ENCODE results near the gene NT5DC3. TPM values are rescaled to one million over a fixed set of nuclear protein-coding genes. Genes with fewer than 3 reads are reported as not detected.

Gene NT5DC3
- total and polyA plus RNA-seq, 4 donors = 1.3 to 9.0 (median 4.4) TPM

- TF ChIP-seq GABPA (IDR thresholded peaks at IDR 0.05 in 1 of 2, conservative IDR thresholded peaks at IDR 0.05 in 1 of 2) (no peak), YY1 (IDR thresholded peaks at IDR 0.05) (no peak), NR2F2 (IDR thresholded peaks at IDR 0.05) (no peak)
Measured at GRCh38 chr12:103848917-103849491, 8.0 kb upstream of the NT5DC3 start (continued).

- Histone ChIP-seq H3K4me3 (ENCODE audit: low read depth in 1 of 3, low read length in 3 of 3) (no peak overlapping the region), H3K27me3 (ENCODE audit: control insufficient read depth in 4 of 4, insufficient read depth in 4 of 4, low read length in 3 of 4) (no peaks in the 10 kb centered on the region), H3K4me1 (ENCODE audit: control insufficient read depth in 4 of 4, insufficient read depth in 4 of 4, low read length in 3 of 4) (peaks cover 1 to 24% (median 20%) of the 10 kb centered on the region in 4 donors), H3K27ac (ENCODE audit: low read depth in 1 of 2, low read length in 2 of 2) (peak overlapping the region in 1 of 2 donors; percentile 39), H3K9ac (ENCODE audit: low read depth in 1 of 2, low read length in 2 of 2) (no peak overlapping the region), H3K9me3 (ENCODE audit: control insufficient read depth in 4 of 4, low read length in 3 of 4) (no peaks in the 10 kb centered on the region), H3K36me3 (ENCODE audit: control insufficient read depth in 4 of 4, insufficient read depth in 3 of 4, low read depth in 1 of 4, low read length in 3 of 4) (no peaks in the 10 kb centered on the region)
- no peak for DNase-seq (ENCODE audit: low spot score)
- WGBS = 34% methylated on average over 3 of the region's 3 CpGs
- TF ChIP-seq FOXA2 (IDR thresholded peaks at IDR 0.05) (peak; percentile 96), NR2F2 (IDR thresholded peaks at IDR 0.05) (no peak), MAX (IDR thresholded peaks at IDR 0.05) (peak; percentile 36), SP1 (IDR thresholded peaks at IDR 0.05) (peak; percentile 63), RXRA (IDR thresholded peaks at IDR 0.05) (peak; percentile 52 to 74), YY1 (IDR thresholded peaks at IDR 0.05) (peak; percentile 29), FOXA1 (IDR thresholded peaks at IDR 0.05) (peak; percentile 95), GABPA (IDR thresholded peaks at IDR 0.05 in 1 of 2, conservative IDR thresholded peaks at IDR 0.05 in 1 of 2) (no peak), ATF3 (IDR thresholded peaks at IDR 0.05) (peak; percentile 35), HNF4A (conservative IDR thresholded peaks at IDR 0.05) (peak; percentile 53 to 72), RAD21 (IDR thresholded peaks at IDR 0.05) (peak in 1 of 2 donors; percentile 35), ZBTB33 (IDR thresholded peaks at IDR 0.05) (no peak), CTCF (IDR thresholded peaks at IDR 0.05; ENCODE audit: low read depth, low read length, missing input control) (no peak), EGR1 (IDR thresholded peaks at IDR 0.05; ENCODE audit: low read depth in 2 of 2) (no peak), JUND (IDR thresholded peaks at IDR 0.05) (peak in 1 of 2 donors; percentile 28), REST (IDR thresholded peaks at IDR 0.05) (peak; percentile 39), TAF1 (conservative IDR thresholded peaks at IDR 0.05) (no peak), HNF4G (IDR thresholded peaks at IDR 0.05) (no peak)
Measured at GRCh38 chr12:103848143-103848542, 7.1 kb upstream of the NT5DC3 start.
